ENCODE measurements around the gene PTEN. TPM values are rescaled to one million over a fixed set of nuclear protein-coding genes. Genes with fewer than 3 reads are reported as not detected.
"Not testable (repeated sequence)": the region's sequence is repeated elsewhere in the genome, so short reads cannot be mapped to it uniquely, and the experiment has no call there.

PTEN gene
- total RNA-seq, 1 experiment from 2014 or later, result 66.0 TPM

DNA sequence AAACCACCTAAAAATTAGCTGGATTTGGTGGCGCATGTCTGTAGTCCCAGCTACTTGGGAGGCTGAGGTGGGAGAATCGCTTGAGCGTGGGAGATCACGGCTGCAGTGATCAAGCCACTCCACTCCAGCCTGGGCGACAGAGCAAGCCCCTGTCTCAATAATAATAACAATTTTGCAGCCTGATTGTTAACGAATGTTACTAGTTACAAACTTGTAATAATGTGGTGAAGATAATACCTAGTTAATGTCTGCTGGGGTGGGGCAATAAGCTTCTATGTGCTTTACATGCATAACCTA is 44.2 kb upstream of the PTEN start:
- POLR2A ChIA-PET (ENCODE audit: low non-redundant PET), result no interaction called here
- intact Hi-C loops (cut with micrococcal nuclease; ENCODE audit: unreplicated experiment), result no loop called here
- TF ChIP-seq EZH2 (IDR thresholded peaks at IDR 0.05; ENCODE audit: borderline replicate concordance, low read depth, low read length, poor library complexity, severe bottlenecking), result no peak
- TF ChIP-seq, protein P1, sequence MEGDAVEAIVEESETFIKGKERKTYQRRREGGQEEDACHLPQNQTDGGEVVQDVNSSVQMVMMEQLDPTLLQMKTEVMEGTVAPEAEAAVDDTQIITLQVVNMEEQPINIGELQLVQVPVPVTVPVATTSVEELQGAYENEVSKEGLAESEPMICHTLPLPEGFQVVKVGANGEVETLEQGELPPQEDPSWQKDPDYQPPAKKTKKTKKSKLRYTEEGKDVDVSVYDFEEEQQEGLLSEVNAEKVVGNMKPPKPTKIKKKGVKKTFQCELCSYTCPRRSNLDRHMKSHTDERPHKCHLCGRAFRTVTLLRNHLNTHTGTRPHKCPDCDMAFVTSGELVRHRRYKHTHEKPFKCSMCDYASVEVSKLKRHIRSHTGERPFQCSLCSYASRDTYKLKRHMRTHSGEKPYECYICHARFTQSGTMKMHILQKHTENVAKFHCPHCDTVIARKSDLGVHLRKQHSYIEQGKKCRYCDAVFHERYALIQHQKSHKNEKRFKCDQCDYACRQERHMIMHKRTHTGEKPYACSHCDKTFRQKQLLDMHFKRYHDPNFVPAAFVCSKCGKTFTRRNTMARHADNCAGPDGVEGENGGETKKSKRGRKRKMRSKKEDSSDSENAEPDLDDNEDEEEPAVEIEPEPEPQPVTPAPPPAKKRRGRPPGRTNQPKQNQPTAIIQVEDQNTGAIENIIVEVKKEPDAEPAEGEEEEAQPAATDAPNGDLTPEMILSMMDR (conservative IDR thresholded peaks at IDR 0.05; ENCODE audit: low read depth, low read length), result no peak
- peak overlapping the region; percentile 77 for H3K4me3 ChIP-seq (ENCODE audit: low read depth, low read length, poor library complexity, severe bottlenecking)
- CTCF ChIA-PET, result no interaction called here
- peaks cover 2% of the 10 kb centered on the region for H3K36me3 ChIP-seq (ENCODE audit: insufficient read depth, low read length, poor library complexity, severe bottlenecking)
- no peaks in the 10 kb centered on the region for H3K9me3 ChIP-seq (ENCODE audit: low read depth, low read length, poor library complexity, severe bottlenecking)
- H3K27ac ChIP-seq (ENCODE audit: low read depth, low read length, poor library complexity, severe bottlenecking), result no peak overlapping the region
- no peaks in the 10 kb centered on the region for H3K27me3 ChIP-seq (replicated peaks; ENCODE audit: insufficient read depth, low read depth, low read length, poor library complexity)
- no peak for DNase-seq (ENCODE audit: low spot score)
- no TSS peak for BruUV-seq (replicated peaks)
- peaks cover 17% of the 10 kb centered on the region for H3K4me1 ChIP-seq (ENCODE audit: insufficient read depth, low read length, poor library complexity, severe bottlenecking)

DNA sequence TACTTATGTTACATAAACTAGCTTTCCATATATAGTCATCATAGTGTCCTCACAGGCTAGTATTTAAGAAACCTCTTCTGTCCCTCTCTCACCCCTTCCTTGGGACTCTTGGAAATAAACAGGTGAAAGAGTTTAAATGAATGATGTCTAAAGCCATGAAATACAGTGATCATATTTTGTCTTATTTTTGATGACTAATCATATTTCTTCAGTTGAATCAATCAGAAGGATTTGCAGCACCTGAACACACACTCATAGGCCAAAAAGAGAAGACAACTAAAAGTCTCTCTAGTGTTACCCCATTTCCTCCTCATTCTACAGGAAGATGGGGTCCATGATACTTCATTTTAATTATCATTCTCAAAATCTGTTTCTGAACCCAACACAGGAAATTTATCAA is 36.8 kb upstream of the PTEN start:
- DNase-seq (ENCODE audit: low spot score), result no peak
- intact Hi-C loops (cut with micrococcal nuclease; ENCODE audit: unreplicated experiment), result no loop called here
- no TSS peak for BruUV-seq (replicated peaks)
- Histone ChIP-seq H3K9me3 (ENCODE audit: low read depth, low read length, poor library complexity, severe bottlenecking) (no peaks in the 10 kb centered on the region), H3K27ac (ENCODE audit: low read depth, low read length, poor library complexity, severe bottlenecking) (no peak overlapping the region), H3K36me3 (ENCODE audit: insufficient read depth, low read length, poor library complexity, severe bottlenecking) (no peaks in the 10 kb centered on the region), H3K4me3 (ENCODE audit: low read depth, low read length, poor library complexity, severe bottlenecking) (no peak overlapping the region), H3K27me3 (replicated peaks; ENCODE audit: insufficient read depth, low read depth, low read length, poor library complexity) (no peaks in the 10 kb centered on the region), H3K4me1 (ENCODE audit: insufficient read depth, low read length, poor library complexity, severe bottlenecking) (no peaks in the 10 kb centered on the region)
- TF ChIP-seq, protein P1 (conservative IDR thresholded peaks at IDR 0.05; ENCODE audit: low read depth, low read length), result no peak
- no peak for TF ChIP-seq EZH2 (IDR thresholded peaks at IDR 0.05; ENCODE audit: borderline replicate concordance, low read depth, low read length, poor library complexity, severe bottlenecking)
- POLR2A ChIA-PET (ENCODE audit: low non-redundant PET), result no interaction called here
- CTCF ChIA-PET, result no interaction called here

DNA sequence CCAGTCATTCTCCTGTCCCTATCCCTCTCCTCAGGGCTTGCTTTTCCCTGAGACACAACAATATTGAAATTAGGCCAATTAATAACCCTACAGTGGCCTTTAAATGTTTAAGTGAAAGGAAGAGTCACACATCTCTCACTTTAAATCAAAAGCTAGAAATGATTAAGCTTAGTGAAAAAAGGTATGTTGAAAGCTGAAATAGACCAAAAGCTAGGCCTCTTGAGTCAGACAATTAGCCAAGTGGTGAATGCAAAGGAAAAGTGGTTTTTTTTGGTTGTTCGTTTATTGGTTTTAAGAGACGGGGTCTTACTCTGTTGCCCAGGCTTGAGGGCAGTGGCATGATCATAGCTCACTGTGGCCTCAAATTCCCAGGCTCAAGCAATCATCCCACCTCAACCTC is 35.7 kb upstream of the PTEN start:
- no peak for DNase-seq (ENCODE audit: low spot score)
- CTCF ChIA-PET, result no interaction called here
- no TSS peak for BruUV-seq (replicated peaks)
- Histone ChIP-seq H3K27ac (ENCODE audit: low read depth, low read length, poor library complexity, severe bottlenecking) (no peak overlapping the region), H3K4me1 (ENCODE audit: insufficient read depth, low read length, poor library complexity, severe bottlenecking) (no peaks in the 10 kb centered on the region), H3K9me3 (ENCODE audit: low read depth, low read length, poor library complexity, severe bottlenecking) (no peaks in the 10 kb centered on the region), H3K36me3 (ENCODE audit: insufficient read depth, low read length, poor library complexity, severe bottlenecking) (no peaks in the 10 kb centered on the region), H3K27me3 (replicated peaks; ENCODE audit: insufficient read depth, low read depth, low read length, poor library complexity) (no peaks in the 10 kb centered on the region), H3K4me3 (ENCODE audit: low read depth, low read length, poor library complexity, severe bottlenecking) (no peak overlapping the region)
- POLR2A ChIA-PET (ENCODE audit: low non-redundant PET), result no interaction called here
- intact Hi-C loops (cut with micrococcal nuclease; ENCODE audit: unreplicated experiment), result no loop called here
- TF ChIP-seq EZH2 (IDR thresholded peaks at IDR 0.05; ENCODE audit: borderline replicate concordance, low read depth, low read length, poor library complexity, severe bottlenecking), result no peak
- TF ChIP-seq, protein P1 (conservative IDR thresholded peaks at IDR 0.05; ENCODE audit: low read depth, low read length), result no peak

DNA sequence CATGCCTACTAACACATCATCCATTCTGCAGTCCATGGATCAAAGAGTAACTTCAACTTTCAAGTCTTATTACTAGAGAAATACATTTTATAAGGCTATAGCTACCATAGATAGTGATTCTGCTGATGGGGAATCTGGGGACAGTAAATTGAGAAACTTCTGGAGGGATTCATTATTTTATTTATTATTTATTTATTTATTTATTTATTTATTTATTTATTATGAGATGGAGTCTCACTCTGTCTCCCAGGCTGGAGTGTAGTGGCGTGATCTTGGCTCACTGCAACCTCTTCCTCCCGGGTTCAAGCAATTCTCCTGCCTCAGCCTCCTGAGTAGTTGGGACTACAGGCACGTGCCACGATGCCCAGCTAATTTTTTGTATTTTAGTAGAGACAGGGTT is 34.4 kb upstream of the PTEN start:
- DNase-seq (ENCODE audit: low spot score); H3K36me3 ChIP-seq (ENCODE audit: insufficient read depth, low read length, poor library complexity, severe bottlenecking); H3K9me3 ChIP-seq (ENCODE audit: low read depth, low read length, poor library complexity, severe bottlenecking); H3K27me3 ChIP-seq (replicated peaks; ENCODE audit: insufficient read depth, low read depth, low read length, poor library complexity); CTCF ChIA-PET; intact Hi-C loops (cut with micrococcal nuclease; ENCODE audit: unreplicated experiment); H3K4me1 ChIP-seq (ENCODE audit: insufficient read depth, low read length, poor library complexity, severe bottlenecking); BruUV-seq (replicated peaks); H3K27ac ChIP-seq (ENCODE audit: low read depth, low read length, poor library complexity, severe bottlenecking); H3K4me3 ChIP-seq (ENCODE audit: low read depth, low read length, poor library complexity, severe bottlenecking); POLR2A ChIA-PET (ENCODE audit: low non-redundant PET): not testable (repeated sequence)

All from A673 (cell line).